HCT116 (cell line): Measurements from ENCODE around the gene NCKAP5. TPM values are rescaled to one million over a fixed set of nuclear protein-coding genes. Genes with fewer than 3 reads are reported as not detected.

Experiments
- ATAC-seq: fragments of 200-7000 bp; cut with Tn5 transposase; 2 replicates; pipeline ENCODE4 v1.9.1; 2020; ENCODE audit warnings: mild to moderate bottlenecking, moderate library complexity
- BruUV-seq: library from RNA; stranded (reverse); fragments of 400-500 nt; replicated peaks from 2 replicates; lab custom pipeline; 2021; lab: Mats Ljungman, UMichigan
- CTCF ChIA-PET: fragments of 300-600 bp; sonication (Branson Sonifier 250); formaldehyde crosslinking; loops from one replicate; lab custom pipeline; 2021; ENCODE audit warnings: antibody characterized with exemption; lab: Charles Lee
- POLR2A ChIA-PET: fragments of 300-600, 350-600 bp; sonication (Branson Sonifier 250); formaldehyde crosslinking; loops from one replicate; lab custom pipeline; 2021; ENCODE audit warnings: antibody characterized with exemption; lab: Charles Lee
- RAD21 ChIA-PET, 2 experiments: fragments of 300-600 bp; sonication (Branson Sonifier 250); formaldehyde crosslinking; loops; one replicate each; lab custom pipeline; 2023; ENCODE audit warnings: low total read pairs in 2 of 2; ENCODE audit not compliant: uncharacterized antibody in 2 of 2, unreplicated experiment in 2 of 2, low non-redundant PET in 1 of 2; lab: Charles Lee
- DNase-seq: peaks from one replicate; pipeline ENCODE4 v3.0.0-alpha.2; 2010; ENCODE audit warnings: low read depth, low spot score
- H2AFZ ChIP-seq: fragments of 200-600 bp; shearing (Covaris generic), sonication (generic); 2 replicates; pipeline ENCODE4 v1.6.1; 2017; ENCODE audit warnings: low read depth, mixed run types, mixed read lengths, antibody characterized with exemption, low read length; ENCODE audit not compliant: poor library complexity, severe bottlenecking
- H3K27ac ChIP-seq: 2 replicates; pipeline ENCODE4 v1.5.1; 2012; ENCODE audit warnings: low read depth, low read length
- H3K27me3 ChIP-seq: fragments of 200-600 bp; sonication (generic); 2 replicates; pipeline ENCODE4 v1.6.1; 2016; ENCODE audit warnings: mixed run types, low read length, mixed read lengths; ENCODE audit not compliant: insufficient read depth
- H3K36me3 ChIP-seq, 2 experiments: fragments of 200-500 bp in 1 of 2; fragments of 200-600 bp in 1 of 2; sonication (Bioruptor generic) in 1 of 2; sonication (generic) in 1 of 2; 2 replicates each; pipeline versions ENCODE4 v1.5.1 to v1.6.1; 2014 to 2016; ENCODE audit warnings: low read length in 2 of 2, inconsistent platforms in 1 of 2, mixed read lengths in 1 of 2, mixed run types in 1 of 2; ENCODE audit not compliant: insufficient read depth in 2 of 2, control insufficient read depth in 1 of 2
- H3K4me1 ChIP-seq, 2 experiments: fragments of 200-600 bp in 1 of 2; sonication (generic) in 1 of 2; 2 replicates each; pipeline versions ENCODE4 v1.5.1 to v1.6.1; 2012 to 2017; ENCODE audit warnings: low read length in 2 of 2, inconsistent platforms in 1 of 2, mild to moderate bottlenecking in 1 of 2, mixed read lengths in 1 of 2, mixed run types in 1 of 2, moderate library complexity in 1 of 2; ENCODE audit not compliant: insufficient read depth in 2 of 2, control insufficient read depth in 1 of 2
- H3K4me2 ChIP-seq: fragments of 200-600 bp; sonication (generic); 2 replicates; pipeline ENCODE4 v1.6.1; 2017; ENCODE audit warnings: mixed run types, low read length, mixed read lengths
- H3K4me3 ChIP-seq, 2 experiments: fragments of 200-600 bp in 1 of 2; sonication (generic) in 1 of 2; replicated peaks in 1 of 2; 2 replicates each; pipeline ENCODE4 v1.5.1; 2011 to 2016; ENCODE audit warnings: low read length in 2 of 2, control low read depth in 1 of 2, low read depth in 1 of 2, mild to moderate bottlenecking in 1 of 2, mixed read lengths in 1 of 2, mixed run types in 1 of 2
- H3K79me2 ChIP-seq: fragments of 200-600 bp; sonication (generic); 2 replicates; pipeline ENCODE4 v1.6.1; 2017; ENCODE audit warnings: mild to moderate bottlenecking, mixed run types, low read length, moderate library complexity, mixed read lengths; ENCODE audit not compliant: insufficient read depth
- H3K9ac ChIP-seq: fragments of 200-600 bp; sonication (generic); 2 replicates; pipeline ENCODE4 v1.6.1; 2016; ENCODE audit warnings: low read length, mixed read lengths
- H3K9me2 ChIP-seq: fragments of 200-600 bp; sonication (generic), shearing (Covaris generic); 2 replicates; pipeline ENCODE4 v1.6.1; 2017; ENCODE audit warnings: mixed run types, mild to moderate bottlenecking, moderate library complexity; ENCODE audit not compliant: insufficient read depth
- H3K9me3 ChIP-seq, 2 experiments: fragments of 200-500 bp in 1 of 2; fragments of 200-600 bp in 1 of 2; sonication (Bioruptor generic) in 1 of 2; sonication (generic) in 1 of 2; 2 replicates each; pipeline ENCODE4 v1.6.1; 2014 to 2017; ENCODE audit warnings: low read length in 2 of 2, mixed read lengths in 2 of 2, inconsistent platforms in 1 of 2, low read depth in 1 of 2, mild to moderate bottlenecking in 1 of 2, mixed run types in 1 of 2, moderate library complexity in 1 of 2; ENCODE audit not compliant: control insufficient read depth in 1 of 2, insufficient read depth in 1 of 2
- H4K20me1 ChIP-seq: fragments of 200-600 bp; sonication (generic), shearing (Covaris generic); 2 replicates; pipeline ENCODE4 v1.6.1; 2017; ENCODE audit warnings: mixed run types, mild to moderate bottlenecking, moderate library complexity; ENCODE audit not compliant: insufficient read depth
- EGR1 ChIP-seq: IDR thresholded peaks from 2 replicates; pipeline ENCODE4 v1.6.1; 2012; ENCODE audit warnings: low read depth
- FOSL1 ChIP-seq: IDR thresholded peaks from 2 replicates; pipeline ENCODE4 v1.6.1; 2012; ENCODE audit warnings: low read depth
- JUND ChIP-seq: IDR thresholded peaks from 2 replicates; pipeline ENCODE4 v1.6.1; 2012
- POLR2A ChIP-seq: IDR thresholded peaks from 2 replicates; pipeline ENCODE4 v1.7.0; 2011; ENCODE audit warnings: borderline replicate concordance; ENCODE audit not compliant: insufficient read depth, insufficient read length; ENCODE audit errors: extremely low read depth
- SP1 ChIP-seq: IDR thresholded peaks from 2 replicates; pipeline ENCODE4 v1.6.1; 2012; ENCODE audit warnings: low read depth
- SRF ChIP-seq: IDR thresholded peaks from 2 replicates; pipeline ENCODE4 v1.6.1; 2012; ENCODE audit warnings: low read depth
- TCF7L2 ChIP-seq: IDR thresholded peaks from 2 replicates; pipeline ENCODE4 v1.7.0; 2011; ENCODE audit warnings: borderline replicate concordance, inconsistent platforms; ENCODE audit not compliant: insufficient read depth, insufficient read length; ENCODE audit errors: extremely low read depth
- intact Hi-C: fragments of 100-400 bp; cut with micrococcal nuclease; formaldehyde crosslinking; loops from 2 replicates; pipeline ENCODE4 v1.10.0; 2022
- total RNA-seq: library from RNA; stranded (reverse); gene quantifications from one replicate; pipeline ENCODE4 v1.2.1, GENCODE V29; 2021; ENCODE audit not compliant: unreplicated experiment
- TF ChIP-seq, protein P1 (sequence below): IDR thresholded peaks from 2 replicates; pipeline ENCODE4 v1.6.1; 2012; ENCODE audit warnings: low read depth

NCKAP5 gene
- total RNA-seq, 1 experiment from 2014 or later = 0.30 TPM

DNA sequence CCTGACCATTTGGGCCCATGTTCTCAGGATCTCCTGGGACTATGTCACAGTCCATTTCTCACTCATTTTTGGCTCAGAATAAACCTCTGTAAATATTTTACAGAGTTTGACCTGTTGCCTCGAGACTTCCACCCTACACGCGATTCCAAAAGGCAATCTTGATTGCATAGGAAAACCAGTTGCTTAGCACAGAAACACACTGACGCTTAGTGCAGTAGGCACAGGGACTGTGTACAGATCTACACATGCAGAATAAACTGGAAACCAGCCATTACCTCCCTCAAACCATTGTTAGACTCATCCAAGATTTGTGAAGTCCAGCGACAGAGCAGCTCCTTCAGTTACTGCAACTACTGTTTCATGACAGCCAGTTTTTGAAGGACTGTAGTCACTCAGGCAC is 73.0 kb downstream of the NCKAP5 start:
- intact Hi-C loops = no loop called here
- POLR2A ChIA-PET = no interaction called here
- Histone ChIP-seq H3K9me3 (no peaks in the 10 kb centered on the region), H3K4me1 (no peaks in the 10 kb centered on the region), H3K4me2 (no peak overlapping the region)
- TF ChIP-seq TCF7L2 (no peak), SRF (no peak), JUND (no peak), POLR2A (no peak), SP1 (no peak), FOSL1 (no peak), EGR1 (no peak)
- TF ChIP-seq, protein P1, sequence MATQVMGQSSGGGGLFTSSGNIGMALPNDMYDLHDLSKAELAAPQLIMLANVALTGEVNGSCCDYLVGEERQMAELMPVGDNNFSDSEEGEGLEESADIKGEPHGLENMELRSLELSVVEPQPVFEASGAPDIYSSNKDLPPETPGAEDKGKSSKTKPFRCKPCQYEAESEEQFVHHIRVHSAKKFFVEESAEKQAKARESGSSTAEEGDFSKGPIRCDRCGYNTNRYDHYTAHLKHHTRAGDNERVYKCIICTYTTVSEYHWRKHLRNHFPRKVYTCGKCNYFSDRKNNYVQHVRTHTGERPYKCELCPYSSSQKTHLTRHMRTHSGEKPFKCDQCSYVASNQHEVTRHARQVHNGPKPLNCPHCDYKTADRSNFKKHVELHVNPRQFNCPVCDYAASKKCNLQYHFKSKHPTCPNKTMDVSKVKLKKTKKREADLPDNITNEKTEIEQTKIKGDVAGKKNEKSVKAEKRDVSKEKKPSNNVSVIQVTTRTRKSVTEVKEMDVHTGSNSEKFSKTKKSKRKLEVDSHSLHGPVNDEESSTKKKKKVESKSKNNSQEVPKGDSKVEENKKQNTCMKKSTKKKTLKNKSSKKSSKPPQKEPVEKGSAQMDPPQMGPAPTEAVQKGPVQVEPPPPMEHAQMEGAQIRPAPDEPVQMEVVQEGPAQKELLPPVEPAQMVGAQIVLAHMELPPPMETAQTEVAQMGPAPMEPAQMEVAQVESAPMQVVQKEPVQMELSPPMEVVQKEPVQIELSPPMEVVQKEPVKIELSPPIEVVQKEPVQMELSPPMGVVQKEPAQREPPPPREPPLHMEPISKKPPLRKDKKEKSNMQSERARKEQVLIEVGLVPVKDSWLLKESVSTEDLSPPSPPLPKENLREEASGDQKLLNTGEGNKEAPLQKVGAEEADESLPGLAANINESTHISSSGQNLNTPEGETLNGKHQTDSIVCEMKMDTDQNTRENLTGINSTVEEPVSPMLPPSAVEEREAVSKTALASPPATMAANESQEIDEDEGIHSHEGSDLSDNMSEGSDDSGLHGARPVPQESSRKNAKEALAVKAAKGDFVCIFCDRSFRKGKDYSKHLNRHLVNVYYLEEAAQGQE = no peak
- TF ChIP-seq, all 23 proteins: peak for 0
- H3K27ac ChIP-seq = no peak overlapping the region
- peaks cover 10% of the 10 kb centered on the region; the same call in 1 of the 2 replicates for H3K27me3 ChIP-seq
- no peaks in the 10 kb centered on the region for H4K20me1 ChIP-seq
- CTCF ChIA-PET = no interaction called here
- H3K9ac ChIP-seq = no peak overlapping the region
- DNase-seq (no peak), ATAC-seq (no peak)
- RAD21 ChIA-PET = no interaction called here
- H3K79me2 ChIP-seq = no peaks in the 10 kb centered on the region
- no peaks in the 10 kb centered on the region for H3K36me3 ChIP-seq
- H3K4me3 ChIP-seq = no peak overlapping the region
- BruUV-seq = no TSS peak
- H3K9me2 ChIP-seq = no peaks in the 10 kb centered on the region
- no peak overlapping the region for H2AFZ ChIP-seq
